Bronchial epithelial cell (primary cell): ENCODE results near the gene CHTF18. TPM values are rescaled to one million over a fixed set of nuclear protein-coding genes. Genes with fewer than 3 reads are reported as not detected.
A peak's percentile ranks its signal among the peaks of the same experiment; 100 is the strongest.

ENCODE experiments used
- DNase-seq: peaks from one replicate; pipeline ENCODE4 v3.0.0-alpha.2; 2010; ENCODE audit warnings: low read depth
- FAIRE-seq: peaks from 2 replicates; lab custom pipeline; 2011; peaks lifted over from hg19 to GRCh38; lab: Jason Lieb, UNC
- H3K27me3 ChIP-seq: 2 replicates; pipeline ENCODE4 v1.5.1; 2011; ENCODE audit warnings: low read length; ENCODE audit not compliant: control insufficient read depth, insufficient read depth
- H3K36me3 ChIP-seq: 2 replicates; pipeline ENCODE4 v1.5.1; 2011; ENCODE audit warnings: low read length; ENCODE audit not compliant: control insufficient read depth, insufficient read depth
- H3K4me3 ChIP-seq: 2 replicates; pipeline ENCODE4 v1.5.1; 2011; ENCODE audit warnings: mild to moderate bottlenecking, low read depth, low read length, control low read depth
- total RNA-seq: library from RNA; depleted of rRNA; stranded (reverse); fragments of >200 nt; gene quantifications from 2 replicates; pipeline ENCODE4 v1.2.1, GENCODE V29; 2014
- TF ChIP-seq, protein P1 (sequence below): IDR thresholded peaks from 2 replicates; pipeline ENCODE4 v1.5.1; 2011; ENCODE audit warnings: mild to moderate bottlenecking, moderate library complexity, low read length, control low read depth, inconsistent platforms; ENCODE audit not compliant: insufficient read depth, severe bottlenecking

Gene CHTF18
- total RNA-seq, 1 donor from 2014 or later = 1.6 TPM

- peaks cover 16% of the 10 kb centered on the region for H3K27me3 ChIP-seq
- H3K4me3 ChIP-seq = no peak overlapping the region
Measured at GRCh38 chr16:802914-803753, 14.7 kb downstream of the CHTF18 start.

GRCh38 chr16:803754-804080, 15.3 kb downstream of the CHTF18 start:
- TF ChIP-seq, protein P1, sequence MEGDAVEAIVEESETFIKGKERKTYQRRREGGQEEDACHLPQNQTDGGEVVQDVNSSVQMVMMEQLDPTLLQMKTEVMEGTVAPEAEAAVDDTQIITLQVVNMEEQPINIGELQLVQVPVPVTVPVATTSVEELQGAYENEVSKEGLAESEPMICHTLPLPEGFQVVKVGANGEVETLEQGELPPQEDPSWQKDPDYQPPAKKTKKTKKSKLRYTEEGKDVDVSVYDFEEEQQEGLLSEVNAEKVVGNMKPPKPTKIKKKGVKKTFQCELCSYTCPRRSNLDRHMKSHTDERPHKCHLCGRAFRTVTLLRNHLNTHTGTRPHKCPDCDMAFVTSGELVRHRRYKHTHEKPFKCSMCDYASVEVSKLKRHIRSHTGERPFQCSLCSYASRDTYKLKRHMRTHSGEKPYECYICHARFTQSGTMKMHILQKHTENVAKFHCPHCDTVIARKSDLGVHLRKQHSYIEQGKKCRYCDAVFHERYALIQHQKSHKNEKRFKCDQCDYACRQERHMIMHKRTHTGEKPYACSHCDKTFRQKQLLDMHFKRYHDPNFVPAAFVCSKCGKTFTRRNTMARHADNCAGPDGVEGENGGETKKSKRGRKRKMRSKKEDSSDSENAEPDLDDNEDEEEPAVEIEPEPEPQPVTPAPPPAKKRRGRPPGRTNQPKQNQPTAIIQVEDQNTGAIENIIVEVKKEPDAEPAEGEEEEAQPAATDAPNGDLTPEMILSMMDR = no peak
- H3K4me3 ChIP-seq = no peak overlapping the region
- DNase-seq = no peak
- H3K36me3 ChIP-seq = no peaks in the 10 kb centered on the region
- peaks cover 16% of the 10 kb centered on the region for H3K27me3 ChIP-seq
- FAIRE-seq = no peak

More at GRCh38 chr16:802914-803753, 14.7 kb downstream of the CHTF18 start:
- no peaks in the 10 kb centered on the region for H3K36me3 ChIP-seq
- no peak for DNase-seq
- FAIRE-seq = no peak
- TF ChIP-seq, protein P1 = no peak

- DNase-seq = no peak
- no peaks in the 10 kb centered on the region for H3K36me3 ChIP-seq
- FAIRE-seq = no peak
- TF ChIP-seq, protein P1 = no peak
- H3K4me3 ChIP-seq = no peak overlapping the region
- H3K27me3 ChIP-seq = peaks cover 15% of the 10 kb centered on the region
Measured at GRCh38 chr16:804193-805048, 16.0 kb downstream of the CHTF18 start.

DNA sequence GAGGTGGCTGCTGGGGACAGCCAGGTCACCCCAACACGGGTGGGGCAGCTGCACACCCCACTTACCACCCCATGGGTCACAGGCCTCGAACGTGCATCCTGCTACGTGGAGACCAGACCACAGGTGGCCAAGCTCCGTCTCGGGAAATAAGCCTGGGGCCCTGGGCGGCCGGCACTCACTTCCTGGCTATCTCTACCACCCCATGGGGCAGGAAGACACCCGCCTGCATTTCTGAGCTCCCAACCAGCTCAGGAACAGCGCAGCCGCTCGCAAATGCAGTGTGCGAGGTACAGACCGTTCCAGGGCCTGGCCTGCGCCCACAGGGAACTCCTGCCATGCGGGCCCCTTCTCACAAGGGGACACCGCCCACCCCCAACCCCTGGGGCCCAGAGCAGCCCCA, 17.1 kb downstream of the CHTF18 start:
- Histone ChIP-seq H3K4me3 (no peak overlapping the region), H3K27me3 (peaks cover 9% of the 10 kb centered on the region), H3K36me3 (no peaks in the 10 kb centered on the region)
- FAIRE-seq = no peak
- TF ChIP-seq, protein P1 = no peak
- no peak for DNase-seq

DNA sequence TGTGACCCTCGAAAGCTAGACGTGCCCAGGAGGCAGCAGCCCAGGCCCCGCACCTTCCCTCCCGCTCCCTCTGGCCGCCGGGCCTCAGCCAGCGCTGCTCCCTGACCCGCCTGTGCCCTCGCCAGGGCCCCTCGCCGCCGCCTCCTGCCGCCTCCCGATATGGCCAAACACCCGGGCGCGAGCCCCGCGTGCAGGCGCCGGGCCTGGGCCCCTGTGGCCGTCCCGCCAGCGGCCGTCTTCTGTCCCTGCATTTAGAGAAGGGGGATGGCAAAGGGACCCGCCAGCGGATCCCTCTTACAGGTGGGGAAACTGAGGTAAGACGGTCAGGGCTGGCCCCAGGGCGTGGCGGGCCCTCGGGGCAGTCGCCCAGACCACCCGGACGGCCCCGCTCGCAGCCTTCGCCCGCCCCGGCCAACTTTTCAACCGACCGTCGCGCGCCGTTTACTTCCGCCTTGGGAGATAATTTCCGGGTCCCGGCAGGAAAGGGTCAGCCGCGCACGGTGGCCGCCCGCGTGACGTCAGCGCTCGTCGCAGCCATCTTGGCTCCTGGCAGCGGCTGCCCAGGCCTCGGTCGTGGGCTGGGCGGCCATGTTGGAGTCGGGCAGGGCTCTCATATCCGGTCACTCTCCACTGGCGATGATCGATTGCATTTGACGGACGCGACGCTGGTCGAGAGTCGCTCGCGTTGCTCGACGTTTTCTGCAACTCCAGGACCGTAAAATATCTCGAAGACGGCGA, 19.1 kb downstream of the CHTF18 start:
- FAIRE-seq (no peak), DNase-seq (peak; percentile 69)
- Histone ChIP-seq H3K4me3 (peak overlapping the region; percentile 75), H3K27me3 (peaks cover 2% of the 10 kb centered on the region), H3K36me3 (no peaks in the 10 kb centered on the region)
- TF ChIP-seq, protein P1 = no peak
